ENCODE measurements around the gene BBIP1. TPM values are rescaled to one million over a fixed set of nuclear protein-coding genes. Genes with fewer than 3 reads are reported as not detected.

The BBIP1 gene
- total and polyA plus RNA-seq, 4 donors = 30.4 to 38.6 (median 35.7) TPM

GRCh38 chr10:110936757-110937156 is 17.8 kb upstream of the BBIP1 start:
- WGBS, 2 donors = 97% methylated on average over 18 of the region's 18 CpGs
- peak in 1 of 2 donors; percentile 70 for DNase-seq

GRCh38 chr10:110932505-110933180 is 13.7 kb upstream of the BBIP1 start:
- Histone ChIP-seq H3K4me3 (ENCODE audit: low read length in 2 of 2) (no peak overlapping the region), H3K9me3 (ENCODE audit: control insufficient read depth, low read length) (no peaks in the 10 kb centered on the region), H3K36me3 (ENCODE audit: control insufficient read depth in 1 of 2, insufficient read depth in 2 of 2, low read length in 1 of 2) (no peaks in the 10 kb centered on the region), H3K27ac (ENCODE audit: low read depth in 1 of 2, low read length in 2 of 2) (no peak overlapping the region), H3K27me3 (ENCODE audit: control insufficient read depth in 1 of 2, insufficient read depth in 2 of 2, low read length in 1 of 2) (no peaks in the 10 kb centered on the region), H3K4me1 (ENCODE audit: control insufficient read depth in 1 of 2, insufficient read depth in 2 of 2, low read length in 2 of 2) (no peaks in the 10 kb centered on the region)
- DNase-seq (no peak), ATAC-seq (ENCODE audit: low FRiP score) (no peak)
- intact Hi-C loops (cut with DNase I) = no loop called here
- WGBS, 2 donors = 70 to 73% methylated on average over 1 of the region's 1 CpG

More at GRCh38 chr10:110936757-110937156, 17.8 kb upstream of the BBIP1 start:
- Histone ChIP-seq H3K4me1 (ENCODE audit: control insufficient read depth in 1 of 2, insufficient read depth in 2 of 2, low read length in 2 of 2) (no peaks in the 10 kb centered on the region), H3K27me3 (ENCODE audit: control insufficient read depth in 1 of 2, insufficient read depth in 2 of 2, low read length in 1 of 2) (no peaks in the 10 kb centered on the region), H3K9me3 (ENCODE audit: control insufficient read depth, low read length) (no peaks in the 10 kb centered on the region), H3K36me3 (ENCODE audit: control insufficient read depth in 1 of 2, insufficient read depth in 2 of 2, low read length in 1 of 2) (no peaks in the 10 kb centered on the region), H3K27ac (ENCODE audit: low read depth in 1 of 2, low read length in 2 of 2) (no peak overlapping the region), H3K4me3 (ENCODE audit: low read length in 2 of 2) (no peak overlapping the region)
- ATAC-seq (ENCODE audit: low FRiP score) = no peak
- intact Hi-C loops (cut with DNase I) = no loop called here

GRCh38 chr10:110931769-110932381 is 12.9 kb upstream of the BBIP1 start:
- Histone ChIP-seq H3K27ac (ENCODE audit: low read depth in 1 of 2, low read length in 2 of 2) (no peak overlapping the region), H3K4me3 (ENCODE audit: low read length in 2 of 2) (no peak overlapping the region), H3K36me3 (ENCODE audit: control insufficient read depth in 1 of 2, insufficient read depth in 2 of 2, low read length in 1 of 2) (no peaks in the 10 kb centered on the region), H3K9me3 (ENCODE audit: control insufficient read depth, low read length) (no peaks in the 10 kb centered on the region), H3K27me3 (ENCODE audit: control insufficient read depth in 1 of 2, insufficient read depth in 2 of 2, low read length in 1 of 2) (no peaks in the 10 kb centered on the region), H3K4me1 (ENCODE audit: control insufficient read depth in 1 of 2, insufficient read depth in 2 of 2, low read length in 2 of 2) (no peaks in the 10 kb centered on the region)
- 54 to 61% methylated on average over 1 of the region's 1 CpG for WGBS, 2 donors
- intact Hi-C loops (cut with DNase I) = no loop called here
- ATAC-seq (ENCODE audit: low FRiP score) = no peak
- DNase-seq = no peak

- intact Hi-C loops (cut with DNase I) = no loop called here
- Histone ChIP-seq H3K27me3 (ENCODE audit: control insufficient read depth in 1 of 2, insufficient read depth in 2 of 2, low read length in 1 of 2) (no peaks in the 10 kb centered on the region), H3K4me3 (ENCODE audit: low read length in 2 of 2) (no peak overlapping the region), H3K9me3 (ENCODE audit: control insufficient read depth, low read length) (no peaks in the 10 kb centered on the region), H3K36me3 (ENCODE audit: control insufficient read depth in 1 of 2, insufficient read depth in 2 of 2, low read length in 1 of 2) (no peaks in the 10 kb centered on the region), H3K27ac (ENCODE audit: low read depth in 1 of 2, low read length in 2 of 2) (no peak overlapping the region), H3K4me1 (ENCODE audit: control insufficient read depth in 1 of 2, insufficient read depth in 2 of 2, low read length in 2 of 2) (no peaks in the 10 kb centered on the region)
- ATAC-seq (ENCODE audit: low FRiP score) = no peak
- DNase-seq = no peak
- WGBS, 2 donors = 92 to 98% methylated on average over 2 of the region's 2 CpGs
Observed at GRCh38 chr10:110927461-110927860, 8.5 kb upstream of the BBIP1 start.

- no peaks in the 10 kb centered on the region for H3K9me3 ChIP-seq (ENCODE audit: control insufficient read depth, low read length)
- H3K27ac ChIP-seq (ENCODE audit: low read depth in 1 of 2, low read length in 2 of 2) = no peak overlapping the region
- no peak overlapping the region for H3K4me3 ChIP-seq (ENCODE audit: low read length in 2 of 2)
- H3K4me1 ChIP-seq (ENCODE audit: control insufficient read depth in 1 of 2, insufficient read depth in 2 of 2, low read length in 2 of 2) = peaks cover 0 to 2% of the 10 kb centered on the region in 2 donors
- intact Hi-C loops (cut with DNase I) = no loop called here
- H3K36me3 ChIP-seq (ENCODE audit: control insufficient read depth in 1 of 2, insufficient read depth in 2 of 2, low read length in 1 of 2) = no peaks in the 10 kb centered on the region
- no peaks in the 10 kb centered on the region for H3K27me3 ChIP-seq (ENCODE audit: control insufficient read depth in 1 of 2, insufficient read depth in 2 of 2, low read length in 1 of 2)
- ATAC-seq (ENCODE audit: low FRiP score) (no peak), DNase-seq (no peak)
- WGBS, 2 donors = 21 to 22% methylated on average over 2 of the region's 2 CpGs
Observed at GRCh38 chr10:110923856-110924493, 5.0 kb upstream of the BBIP1 start.

GRCh38 chr10:110919971-110920881 is 1.2 kb upstream of the BBIP1 start:
- peaks cover 0 to 5% of the 10 kb centered on the region in 2 donors for H3K4me1 ChIP-seq (ENCODE audit: control insufficient read depth in 1 of 2, insufficient read depth in 2 of 2, low read length in 2 of 2)
- 0% methylated on average over 41 to 44 of the region's 44 CpGs for WGBS, 2 donors
- peak overlapping the region; percentile 88 to 96 for H3K27ac ChIP-seq (ENCODE audit: low read depth in 1 of 2, low read length in 2 of 2)
- intact Hi-C loops (cut with DNase I) = loop anchor here in 1 of 2 donors (2.0 kb wide), 1 partner anchor 47 kb away; no protein-coding TSS in a partner anchor
- ATAC-seq (ENCODE audit: low FRiP score) (no peak), DNase-seq (peak; percentile 62 to 80)
- H3K4me3 ChIP-seq (ENCODE audit: low read length in 2 of 2) = peak overlapping the region; percentile 96 to 98
- no peaks in the 10 kb centered on the region for H3K9me3 ChIP-seq (ENCODE audit: control insufficient read depth, low read length)
- no peaks in the 10 kb centered on the region for H3K27me3 ChIP-seq (ENCODE audit: control insufficient read depth in 1 of 2, insufficient read depth in 2 of 2, low read length in 1 of 2)
- H3K36me3 ChIP-seq (ENCODE audit: control insufficient read depth in 1 of 2, insufficient read depth in 2 of 2, low read length in 1 of 2) = no peaks in the 10 kb centered on the region

- ATAC-seq (ENCODE audit: low FRiP score) = peak; percentile 60
- intact Hi-C loops (cut with DNase I) = loop anchor here in 1 of 2 donors (2.0 kb wide), 1 partner anchor 47 kb away; no protein-coding TSS in a partner anchor
- Histone ChIP-seq H3K4me3 (ENCODE audit: low read length in 2 of 2) (peak within 1 kb of the TSS; percentile 96 to 98), H3K9me3 (ENCODE audit: control insufficient read depth, low read length) (no peaks in the 10 kb centered on the region), H3K27ac (ENCODE audit: low read depth in 1 of 2, low read length in 2 of 2) (peak within 1 kb of the TSS; percentile 93 to 98), H3K4me1 (ENCODE audit: control insufficient read depth in 1 of 2, insufficient read depth in 2 of 2, low read length in 2 of 2) (peaks cover 0 to 5% of the 10 kb centered on the region in 2 donors), H3K36me3 (ENCODE audit: control insufficient read depth in 1 of 2, insufficient read depth in 2 of 2, low read length in 1 of 2) (no peaks in the 10 kb centered on the region), H3K27me3 (ENCODE audit: control insufficient read depth in 1 of 2, insufficient read depth in 2 of 2, low read length in 1 of 2) (no peaks in the 10 kb centered on the region)
- DNase-seq = peak; percentile 99 to 100
- 0 to 1% methylated on average over 47 to 61 of the region's 61 CpGs for WGBS, 2 donors
Observed at GRCh38 chr10:110919349-110919931, 460 bp upstream of the BBIP1 start, which contains the start of gene SHOC2. Gene SHOC2, plus strand, starts transcription at chr10:110919604. Its CDS starts 44,755 bp downstream, at chr10:110964359.

- peak overlapping the region; percentile 73 to 76 for H3K4me3 ChIP-seq (ENCODE audit: low read length in 2 of 2)
- no peaks in the 10 kb centered on the region for H3K9me3 ChIP-seq (ENCODE audit: control insufficient read depth, low read length)
- peak overlapping the region; percentile 82 to 93 for H3K27ac ChIP-seq (ENCODE audit: low read depth in 1 of 2, low read length in 2 of 2)
- 0% methylated on average over 15 of the region's 15 CpGs for WGBS, 2 donors
- intact Hi-C loops (cut with DNase I) = loop anchor here in 1 of 2 donors (2.0 kb wide), 1 partner anchor 45 kb away; no protein-coding TSS in a partner anchor
- H3K4me1 ChIP-seq (ENCODE audit: control insufficient read depth in 1 of 2, insufficient read depth in 2 of 2, low read length in 2 of 2) = peaks cover 0 to 5% of the 10 kb centered on the region in 2 donors
- H3K36me3 ChIP-seq (ENCODE audit: control insufficient read depth in 1 of 2, insufficient read depth in 2 of 2, low read length in 1 of 2) = no peaks in the 10 kb centered on the region
- no peak for ATAC-seq (ENCODE audit: low FRiP score)
- no peaks in the 10 kb centered on the region for H3K27me3 ChIP-seq (ENCODE audit: control insufficient read depth in 1 of 2, insufficient read depth in 2 of 2, low read length in 1 of 2)
- peak; percentile 99 for DNase-seq
Observed at GRCh38 chr10:110918269-110918642, 724 bp downstream of the BBIP1 start.
